K562 (cell line): Measurements from ENCODE around the gene SLC25A36.

Experiments used
- EGR1 ChIP-seq: fragments of 450-650 bp; conservative IDR thresholded peaks from 2 replicates; pipeline ENCODE4 v1.6.1; 2017; ENCODE audit warnings: mild to moderate bottlenecking
- ELF1 ChIP-seq: fragments of 200-800 bp; sonication (Bioruptor generic); IDR thresholded peaks from 2 replicates; pipeline ENCODE4 v1.6.1; 2016; ENCODE audit warnings: missing genetic modification characterization, missing compliant biosample characterization
- HDAC1 ChIP-seq, 2 experiments: fragments of 450-650 bp; IDR thresholded peaks; 2 replicates each; pipeline ENCODE4 v1.6.1; 2016 to 2017; ENCODE audit warnings: inconsistent platforms in 1 of 2, mild to moderate bottlenecking in 1 of 2, moderate library complexity in 1 of 2
- KLF1 ChIP-seq: fragments of 450-650 bp; IDR thresholded peaks from 2 replicates; pipeline ENCODE4 v1.6.1; 2016; ENCODE audit warnings: missing genetic modification characterization, missing compliant biosample characterization
- NFRKB ChIP-seq: fragments of 450-650 bp; IDR thresholded peaks from 2 replicates; pipeline ENCODE4 v1.6.1; 2016; ENCODE audit warnings: low read depth

- no peak for TF ChIP-seq KLF1 (tag)
- no peak for TF ChIP-seq ELF1 (tag)
- no peak for TF ChIP-seq HDAC1 (IDR thresholded peaks at IDR 0.05)
- TF ChIP-seq NFRKB: no peak
- no peak for TF ChIP-seq EGR1
Measured at GRCh38 chr3:140905559-140905958, 36.1 kb upstream of the SLC25A36 start.
